K562 (cell line): ENCODE data around the gene ITPR3. TPM values are rescaled to one million over a fixed set of nuclear protein-coding genes. Genes with fewer than 3 reads are reported as not detected.

ENCODE experiments used
- ATF4 ChIP-seq: fragments of 450-650 bp; formaldehyde crosslinking; IDR thresholded peaks from 2 replicates; pipeline ENCODE4 v1.4.0; 2022; ENCODE audit warnings: mild to moderate bottlenecking, moderate library complexity
- CREB3 ChIP-seq: fragments of 450-650 bp; conservative IDR thresholded peaks from 2 replicates; pipeline ENCODE4 v1.6.1; 2016; ENCODE audit warnings: missing genetic modification characterization, low read depth, mild to moderate bottlenecking, missing compliant biosample characterization, moderate library complexity
- CXXC5 ChIP-seq: fragments of 250-450 bp; sonication (Bioruptor Pico); IDR thresholded peaks from 2 replicates; pipeline ENCODE4 v1.8.0; 2022; ENCODE audit warnings: inconsistent platforms, mild to moderate bottlenecking, moderate library complexity
- ELF1 ChIP-seq: fragments of 200-800 bp; sonication (Bioruptor generic); IDR thresholded peaks from 2 replicates; pipeline ENCODE4 v1.6.1; 2016; ENCODE audit warnings: missing genetic modification characterization, missing compliant biosample characterization
- EP400 ChIP-seq: fragments of 450-650 bp; IDR thresholded peaks from 2 replicates; pipeline ENCODE4 v1.6.1; 2017; ENCODE audit warnings: antibody characterized with exemption, mild to moderate bottlenecking, moderate library complexity
- FOXP4 ChIP-seq: sonication (generic); formaldehyde crosslinking; IDR thresholded peaks from 2 replicates; pipeline ENCODE4 v1.8.0; 2022; ENCODE audit warnings: mild to moderate bottlenecking, missing genetic modification reagents, borderline replicate concordance
- GTF2E2 ChIP-seq: fragments of 200-800 bp; sonication (Bioruptor generic); IDR thresholded peaks from 2 replicates; pipeline ENCODE4 v1.6.1; 2016; ENCODE audit warnings: missing genetic modification characterization, missing compliant biosample characterization
- HDAC8 ChIP-seq: fragments of 450-650 bp; IDR thresholded peaks from 2 replicates; pipeline ENCODE4 v1.6.1; 2016; ENCODE audit warnings: mild to moderate bottlenecking, missing genetic modification characterization, moderate library complexity, missing compliant biosample characterization
- KLF1 ChIP-seq: fragments of 450-650 bp; IDR thresholded peaks from 2 replicates; pipeline ENCODE4 v1.6.1; 2016; ENCODE audit warnings: missing genetic modification characterization, missing compliant biosample characterization
- RB1 ChIP-seq: fragments of 450-650 bp; IDR thresholded peaks from 2 replicates; pipeline ENCODE4 v1.6.1; 2017; ENCODE audit warnings: low read depth, mild to moderate bottlenecking
- REST ChIP-seq, 2 experiments: fragments of 450-650 bp; formaldehyde crosslinking in 1 of 2; IDR thresholded peaks; 2 replicates each; pipeline versions ENCODE4 v1.4.0 to v1.6.1; 2014 to 2020; ENCODE audit warnings: mild to moderate bottlenecking in 2 of 2, borderline replicate concordance in 1 of 2, low read depth in 1 of 2
- SMARCA5 ChIP-seq: fragments of 450-650 bp; IDR thresholded peaks from 2 replicates; pipeline ENCODE4 v1.6.1; 2016
- TEAD1 ChIP-seq, 2 experiments: fragments of 450-650 bp in 1 of 2; sonication (generic) in 1 of 2; formaldehyde crosslinking; IDR thresholded peaks; 2 replicates each; pipeline versions ENCODE4 v1.4.0 to v1.8.0; 2020 to 2022; ENCODE audit warnings: mild to moderate bottlenecking in 2 of 2, missing genetic modification reagents in 1 of 2
- ZNF277 ChIP-seq: fragments of 250-450 bp; sonication (Bioruptor Pico); IDR thresholded peaks from 2 replicates; pipeline ENCODE4 v1.8.0; 2022; ENCODE audit warnings: inconsistent platforms, mild to moderate bottlenecking, moderate library complexity, borderline replicate concordance
- polyA plus RNA-seq, 8 experiments: library from polyadenylated mRNA; depleted of rRNA in 4 of 8; stranded (reverse) in 5 of 8; unstranded in 3 of 8; fragments of >200 nt; fragmentation: Nextera tagmentation in 2 of 8; fragmentation: Illumina TruSeq in 1 of 8; extraction: Ambion mirVana in 2 of 8; extraction: Trizol in 1 of 8; gene quantifications; 2 replicates each; pipeline versions ENCODE4 v1.2.1 to v1.2.3, GENCODE V29; 2011 to 2014; ENCODE audit warnings: inconsistent platforms in 1 of 8, missing spikeins in 1 of 8
- total RNA-seq, 7 experiments: library from RNA; depleted of rRNA in 6 of 7; stranded (reverse); fragments of >200 nt in 6 of 7; fragmentation: Illumina TruSeq in 2 of 7; extraction: Trizol in 2 of 7; gene quantifications; 2 replicates each; pipeline versions ENCODE4 v1.2.1 to v1.2.3, GENCODE V29; 2011 to 2021; ENCODE audit warnings: low replicate concordance in 1 of 7

ITPR3 gene
- total and polyA plus RNA-seq, 9 of the 15 experiments (the other 6 are each of a cell fraction or from before 2014, with no cell fraction given), result 0.39 to 35.7 (median 13.2) TPM

GRCh38 chr6:33632558-33633039 lies 11.5 kb downstream of the ITPR3 start (continued):
- TF ChIP-seq ZNF277 (no peak), EP400 (no peak), CXXC5 (CRISPR knock-in tag) (no peak), TEAD1 (CRISPR knock-in tag; IDR thresholded peaks at IDR 0.05) (peak in 1 of 2 experiments; percentile 71; a peak in 1 of 4 replicates), CREB3 (no peak), ELF1 (tag) (no peak), GTF2E2 (no peak), ATF4 (no peak), FOXP4 (peak; percentile 73; the same call in 1 of the 2 replicates), RB1 (peak; percentile 42; the same call in 1 of the 2 replicates), KLF1 (tag) (no peak), SMARCA5 (no peak), REST (IDR thresholded peaks at IDR 0.05; ENCODE audit: borderline replicate concordance) (peak; percentile 59), REST (CRISPR knock-in tag; IDR thresholded peaks at IDR 0.05; ENCODE audit: low read depth) (no peak), HDAC8 (tag) (no peak)
